Measurements from ENCODE around the gene AFF3. TPM values are rescaled to one million over a fixed set of nuclear protein-coding genes. Genes with fewer than 3 reads are reported as not detected.

Gene AFF3
- total RNA-seq, 1 experiment from 2014 or later, result 0.61 TPM

DNA sequence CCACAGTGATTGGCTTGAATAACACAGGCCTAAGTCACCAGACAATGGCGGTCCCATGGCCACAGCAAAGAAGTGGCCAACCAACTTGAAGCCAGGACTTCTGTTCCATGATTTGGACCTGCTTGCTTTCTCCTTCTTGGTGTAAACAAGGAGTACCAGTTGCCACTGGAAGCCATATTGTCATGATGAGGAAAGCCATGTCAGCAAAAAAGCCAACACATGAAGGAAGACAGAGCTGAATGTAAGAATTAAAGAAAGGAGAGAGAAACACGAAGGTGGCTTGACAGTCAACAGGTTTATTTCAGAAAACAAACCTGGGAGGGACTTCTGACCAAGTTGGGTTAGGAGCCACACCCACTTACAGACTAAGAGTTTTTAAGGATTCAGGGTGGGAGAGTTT, 620.2 kb downstream of the AFF3 start (continued):
- TF ChIP-seq JUND (IDR thresholded peaks at IDR 0.05), result no peak
- TF ChIP-seq CBX3 (IDR thresholded peaks at IDR 0.05; ENCODE audit: low read depth), result no peak

- Histone ChIP-seq H3K27ac (ENCODE audit: low read depth, low read length) (no peak overlapping the region), H3K4me2 (ENCODE audit: low read length) (no peak overlapping the region), H3K4me1 (ENCODE audit: control insufficient read depth in 1 of 2, insufficient read depth in 2 of 2, low read length in 2 of 2) (no peaks in the 10 kb centered on the region), H3K79me2 (ENCODE audit: insufficient read depth, low read length) (no peaks in the 10 kb centered on the region), H3K4me3 (replicated peaks in 1 of 2; ENCODE audit: low read depth in 1 of 2, low read length in 2 of 2) (no peak overlapping the region), H3K36me3 (ENCODE audit: control insufficient read depth in 1 of 2, insufficient read depth in 2 of 2, low read length in 2 of 2) (no peaks in the 10 kb centered on the region), H4K20me1 (ENCODE audit: insufficient read depth) (no peaks in the 10 kb centered on the region), H3K9me3 (ENCODE audit: control insufficient read depth in 1 of 2, insufficient read depth in 1 of 2, low read depth in 1 of 2, low read length in 2 of 2) (no peaks in the 10 kb centered on the region), H2AFZ (ENCODE audit: low read depth, low read length, poor library complexity, severe bottlenecking) (no peak overlapping the region), H3K27me3 (ENCODE audit: insufficient read depth, low read length) (no peaks in the 10 kb centered on the region), H3K9me2 (ENCODE audit: insufficient read depth) (no peaks in the 10 kb centered on the region), H3K9ac (ENCODE audit: low read length) (no peak overlapping the region)
- ATAC-seq, result no peak
- CTCF ChIA-PET, result no interaction called here
- BruUV-seq (replicated peaks), result no TSS peak
- POLR2A ChIA-PET, result no interaction called here
- intact Hi-C loops (cut with micrococcal nuclease), result loop anchor here (5.0 kb wide), 1 partner anchor 961 kb away; no protein-coding TSS in a partner anchor
- no peak for DNase-seq (ENCODE audit: low read depth, low spot score)
- RAD21 ChIA-PET (ENCODE audit: low non-redundant PET in 1 of 2, low total read pairs in 2 of 2, uncharacterized antibody in 2 of 2, unreplicated experiment in 2 of 2), result no interaction called here
- TF ChIP-seq POLR2AphosphoS5 (IDR thresholded peaks at IDR 0.05; ENCODE audit: low read depth, low read length) (no peak), CBX3 (IDR thresholded peaks at IDR 0.05; ENCODE audit: low read depth) (no peak), RAD21 (IDR thresholded peaks at IDR 0.05; ENCODE audit: low read depth) (no peak), MAX (IDR thresholded peaks at IDR 0.05) (no peak), SP1 (IDR thresholded peaks at IDR 0.05; ENCODE audit: low read depth) (no peak), JUND (IDR thresholded peaks at IDR 0.05) (no peak), SIN3A (IDR thresholded peaks at IDR 0.05; ENCODE audit: low read depth) (no peak), POLR2A (IDR thresholded peaks at IDR 0.05; ENCODE audit: borderline replicate concordance, extremely low read depth, insufficient read depth, insufficient read length) (no peak), CEBPB (IDR thresholded peaks at IDR 0.05; ENCODE audit: low read depth) (no peak), EZH2phosphoT487 (IDR thresholded peaks at IDR 0.05; ENCODE audit: borderline replicate concordance) (no peak), ZBTB33 (IDR thresholded peaks at IDR 0.05; ENCODE audit: extremely low read depth, insufficient replicate concordance, low read length) (no peak), ATF3 (IDR thresholded peaks at IDR 0.05) (no peak), YY1 (IDR thresholded peaks at IDR 0.05; ENCODE audit: extremely low read depth, insufficient replicate concordance, low read depth, low read length) (no peak), ZNF274 (IDR thresholded peaks at IDR 0.05; ENCODE audit: low read depth, low read length) (no peak)
Observed at GRCh38 chr2:99520813-99521212, 621.6 kb downstream of the AFF3 start.

Data from HCT116 (cell line).